ENCODE data around the gene HERPUD2.

- TF ChIP-seq, protein P1, sequence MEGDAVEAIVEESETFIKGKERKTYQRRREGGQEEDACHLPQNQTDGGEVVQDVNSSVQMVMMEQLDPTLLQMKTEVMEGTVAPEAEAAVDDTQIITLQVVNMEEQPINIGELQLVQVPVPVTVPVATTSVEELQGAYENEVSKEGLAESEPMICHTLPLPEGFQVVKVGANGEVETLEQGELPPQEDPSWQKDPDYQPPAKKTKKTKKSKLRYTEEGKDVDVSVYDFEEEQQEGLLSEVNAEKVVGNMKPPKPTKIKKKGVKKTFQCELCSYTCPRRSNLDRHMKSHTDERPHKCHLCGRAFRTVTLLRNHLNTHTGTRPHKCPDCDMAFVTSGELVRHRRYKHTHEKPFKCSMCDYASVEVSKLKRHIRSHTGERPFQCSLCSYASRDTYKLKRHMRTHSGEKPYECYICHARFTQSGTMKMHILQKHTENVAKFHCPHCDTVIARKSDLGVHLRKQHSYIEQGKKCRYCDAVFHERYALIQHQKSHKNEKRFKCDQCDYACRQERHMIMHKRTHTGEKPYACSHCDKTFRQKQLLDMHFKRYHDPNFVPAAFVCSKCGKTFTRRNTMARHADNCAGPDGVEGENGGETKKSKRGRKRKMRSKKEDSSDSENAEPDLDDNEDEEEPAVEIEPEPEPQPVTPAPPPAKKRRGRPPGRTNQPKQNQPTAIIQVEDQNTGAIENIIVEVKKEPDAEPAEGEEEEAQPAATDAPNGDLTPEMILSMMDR (IDR thresholded peaks at IDR 0.05; ENCODE audit: low read depth, low read length), result no peak
- TF ChIP-seq POLR2A (IDR thresholded peaks at IDR 0.05; ENCODE audit: extremely low read depth, insufficient read length) (no peak), MYC (IDR thresholded peaks at IDR 0.05; ENCODE audit: low read depth, low read length) (no peak), MAX (IDR thresholded peaks at IDR 0.05; ENCODE audit: low read depth, low read length) (no peak)
Measured at GRCh38 chr7:35599645-35600044, 95.3 kb downstream of the HERPUD2 start.

All from NB4 (cell line).